ENCODE results near the gene TCP11L2. TPM values are rescaled to one million over a fixed set of nuclear protein-coding genes. Genes with fewer than 3 reads are reported as not detected.

Gene TCP11L2
- total and polyA plus RNA-seq, 4 donors = 2.5 to 98.1 (median 5.9) TPM

DNA sequence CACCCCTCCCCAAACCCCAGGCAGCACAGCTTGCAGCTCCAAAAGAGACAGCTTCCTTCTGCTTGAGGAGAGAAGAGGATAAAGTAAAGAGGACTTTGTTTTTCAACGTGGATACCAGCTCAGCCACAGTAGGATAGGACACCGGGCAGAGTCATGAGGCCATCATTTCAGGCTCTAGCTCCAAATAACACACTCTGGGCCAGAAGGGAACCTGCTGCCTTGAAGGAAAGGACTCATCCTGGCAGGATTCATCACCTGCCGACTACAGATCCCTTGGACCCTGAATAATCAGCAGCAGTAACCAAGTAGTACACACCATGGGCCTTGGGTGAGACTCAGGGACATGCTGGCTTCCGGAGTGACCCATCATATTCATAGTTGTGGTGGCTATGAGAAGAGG is 44.3 kb upstream of the TCP11L2 start:
- 87% methylated on average over 4 of the region's 4 CpGs for WGBS
- H3K9me3 ChIP-seq (ENCODE audit: control insufficient read depth in 4 of 4, low read length in 3 of 4) = no peaks in the 10 kb centered on the region
- H3K9ac ChIP-seq (ENCODE audit: low read depth in 1 of 2, low read length in 2 of 2) = no peak overlapping the region
- H3K4me1 ChIP-seq (ENCODE audit: control insufficient read depth in 4 of 4, insufficient read depth in 4 of 4, low read length in 3 of 4) = no peaks in the 10 kb centered on the region
- H3K27me3 ChIP-seq (ENCODE audit: control insufficient read depth in 4 of 4, insufficient read depth in 4 of 4, low read length in 3 of 4) = no peaks in the 10 kb centered on the region
- DNase-seq (ENCODE audit: low spot score) = peak; percentile 5
- no peaks in the 10 kb centered on the region for H3K36me3 ChIP-seq (ENCODE audit: control insufficient read depth in 4 of 4, insufficient read depth in 3 of 4, low read depth in 1 of 4, low read length in 3 of 4)
- TF ChIP-seq, protein P1, sequence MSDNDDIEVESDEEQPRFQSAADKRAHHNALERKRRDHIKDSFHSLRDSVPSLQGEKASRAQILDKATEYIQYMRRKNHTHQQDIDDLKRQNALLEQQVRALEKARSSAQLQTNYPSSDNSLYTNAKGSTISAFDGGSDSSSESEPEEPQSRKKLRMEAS (IDR thresholded peaks at IDR 0.05) = no peak
- TF ChIP-seq RAD21 (IDR thresholded peaks at IDR 0.05) (no peak), FOXA2 (IDR thresholded peaks at IDR 0.05) (no peak), HNF4G (IDR thresholded peaks at IDR 0.05) (no peak), TAF1 (conservative IDR thresholded peaks at IDR 0.05) (no peak), FOXA1 (IDR thresholded peaks at IDR 0.05) (no peak), GABPA (IDR thresholded peaks at IDR 0.05 in 1 of 2, conservative IDR thresholded peaks at IDR 0.05 in 1 of 2) (no peak)
- TF ChIP-seq, protein P2, sequence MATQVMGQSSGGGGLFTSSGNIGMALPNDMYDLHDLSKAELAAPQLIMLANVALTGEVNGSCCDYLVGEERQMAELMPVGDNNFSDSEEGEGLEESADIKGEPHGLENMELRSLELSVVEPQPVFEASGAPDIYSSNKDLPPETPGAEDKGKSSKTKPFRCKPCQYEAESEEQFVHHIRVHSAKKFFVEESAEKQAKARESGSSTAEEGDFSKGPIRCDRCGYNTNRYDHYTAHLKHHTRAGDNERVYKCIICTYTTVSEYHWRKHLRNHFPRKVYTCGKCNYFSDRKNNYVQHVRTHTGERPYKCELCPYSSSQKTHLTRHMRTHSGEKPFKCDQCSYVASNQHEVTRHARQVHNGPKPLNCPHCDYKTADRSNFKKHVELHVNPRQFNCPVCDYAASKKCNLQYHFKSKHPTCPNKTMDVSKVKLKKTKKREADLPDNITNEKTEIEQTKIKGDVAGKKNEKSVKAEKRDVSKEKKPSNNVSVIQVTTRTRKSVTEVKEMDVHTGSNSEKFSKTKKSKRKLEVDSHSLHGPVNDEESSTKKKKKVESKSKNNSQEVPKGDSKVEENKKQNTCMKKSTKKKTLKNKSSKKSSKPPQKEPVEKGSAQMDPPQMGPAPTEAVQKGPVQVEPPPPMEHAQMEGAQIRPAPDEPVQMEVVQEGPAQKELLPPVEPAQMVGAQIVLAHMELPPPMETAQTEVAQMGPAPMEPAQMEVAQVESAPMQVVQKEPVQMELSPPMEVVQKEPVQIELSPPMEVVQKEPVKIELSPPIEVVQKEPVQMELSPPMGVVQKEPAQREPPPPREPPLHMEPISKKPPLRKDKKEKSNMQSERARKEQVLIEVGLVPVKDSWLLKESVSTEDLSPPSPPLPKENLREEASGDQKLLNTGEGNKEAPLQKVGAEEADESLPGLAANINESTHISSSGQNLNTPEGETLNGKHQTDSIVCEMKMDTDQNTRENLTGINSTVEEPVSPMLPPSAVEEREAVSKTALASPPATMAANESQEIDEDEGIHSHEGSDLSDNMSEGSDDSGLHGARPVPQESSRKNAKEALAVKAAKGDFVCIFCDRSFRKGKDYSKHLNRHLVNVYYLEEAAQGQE (IDR thresholded peaks at IDR 0.05) = no peak
- H3K27ac ChIP-seq (ENCODE audit: low read depth in 1 of 2, low read length in 2 of 2) = no peak overlapping the region
- H3K4me3 ChIP-seq (ENCODE audit: low read depth in 1 of 3, low read length in 3 of 3) = no peak overlapping the region

DNA sequence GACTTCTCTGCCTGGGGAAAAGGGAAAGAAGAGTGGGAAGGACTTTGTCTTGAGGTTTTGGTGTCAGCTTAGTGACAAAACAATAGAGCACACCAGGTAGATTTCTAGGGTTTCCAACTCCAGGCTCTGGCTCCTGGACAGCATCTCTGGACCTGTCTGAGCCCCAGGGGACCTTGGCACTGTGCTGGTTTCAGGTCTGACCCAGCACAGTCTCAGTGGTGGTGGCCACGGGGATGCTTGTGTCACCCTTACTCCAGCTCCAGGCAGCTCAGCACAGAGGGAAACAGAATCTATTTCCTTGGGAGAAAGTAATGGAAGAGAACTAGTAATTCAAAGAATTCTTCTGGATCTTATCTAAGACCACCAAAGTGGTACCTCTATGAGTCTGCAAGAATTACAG is 43.6 kb upstream of the TCP11L2 start:
- WGBS = 91% methylated on average over 1 of the region's 1 CpG

DNA sequence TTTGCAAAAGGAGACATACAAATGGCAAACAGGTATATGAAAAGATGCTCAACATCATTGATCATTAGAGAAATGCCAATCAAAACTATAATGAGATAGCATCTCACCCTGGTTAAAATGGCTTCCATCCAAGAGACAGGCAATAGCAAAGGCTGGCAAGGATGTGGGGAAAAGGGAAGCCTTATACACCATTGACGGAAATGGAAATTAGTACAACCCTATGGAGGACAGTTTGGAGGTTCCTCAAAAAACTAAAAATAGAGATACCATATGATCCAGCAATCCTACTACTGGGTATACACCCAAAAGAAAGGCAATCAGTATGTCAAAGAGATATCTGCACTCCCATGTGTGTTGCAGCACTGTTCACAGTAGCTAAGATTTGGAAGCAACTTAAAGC is 37.4 kb upstream of the TCP11L2 start:
- no peaks in the 10 kb centered on the region for H3K27me3 ChIP-seq (ENCODE audit: control insufficient read depth in 4 of 4, insufficient read depth in 4 of 4, low read length in 3 of 4)
- H3K9me3 ChIP-seq (ENCODE audit: control insufficient read depth in 4 of 4, low read length in 3 of 4) = no peaks in the 10 kb centered on the region
- no peak overlapping the region for H3K9ac ChIP-seq (ENCODE audit: low read depth in 1 of 2, low read length in 2 of 2)
- H3K4me1 ChIP-seq (ENCODE audit: control insufficient read depth in 4 of 4, insufficient read depth in 4 of 4, low read length in 3 of 4) = no peaks in the 10 kb centered on the region
- WGBS = 87% methylated on average over 1 of the region's 1 CpG
- no peaks in the 10 kb centered on the region for H3K36me3 ChIP-seq (ENCODE audit: control insufficient read depth in 4 of 4, insufficient read depth in 3 of 4, low read depth in 1 of 4, low read length in 3 of 4)
- DNase-seq (ENCODE audit: low spot score) = no peak
- H3K4me3 ChIP-seq (ENCODE audit: low read depth in 1 of 3, low read length in 3 of 3) = no peak overlapping the region
- no peak overlapping the region for H3K27ac ChIP-seq (ENCODE audit: low read depth in 1 of 2, low read length in 2 of 2)
- TF ChIP-seq NR2F2 (IDR thresholded peaks at IDR 0.05) = no peak
- TF ChIP-seq, protein P3, sequence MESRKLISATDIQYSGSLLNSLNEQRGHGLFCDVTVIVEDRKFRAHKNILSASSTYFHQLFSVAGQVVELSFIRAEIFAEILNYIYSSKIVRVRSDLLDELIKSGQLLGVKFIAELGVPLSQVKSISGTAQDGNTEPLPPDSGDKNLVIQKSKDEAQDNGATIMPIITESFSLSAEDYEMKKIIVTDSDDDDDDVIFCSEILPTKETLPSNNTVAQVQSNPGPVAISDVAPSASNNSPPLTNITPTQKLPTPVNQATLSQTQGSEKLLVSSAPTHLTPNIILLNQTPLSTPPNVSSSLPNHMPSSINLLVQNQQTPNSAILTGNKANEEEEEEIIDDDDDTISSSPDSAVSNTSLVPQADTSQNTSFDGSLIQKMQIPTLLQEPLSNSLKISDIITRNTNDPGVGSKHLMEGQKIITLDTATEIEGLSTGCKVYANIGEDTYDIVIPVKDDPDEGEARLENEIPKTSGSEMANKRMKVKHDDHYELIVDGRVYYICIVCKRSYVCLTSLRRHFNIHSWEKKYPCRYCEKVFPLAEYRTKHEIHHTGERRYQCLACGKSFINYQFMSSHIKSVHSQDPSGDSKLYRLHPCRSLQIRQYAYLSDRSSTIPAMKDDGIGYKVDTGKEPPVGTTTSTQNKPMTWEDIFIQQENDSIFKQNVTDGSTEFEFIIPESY (IDR thresholded peaks at IDR 0.05) = no peak
- TF ChIP-seq JUND (IDR thresholded peaks at IDR 0.05) = no peak
- TF ChIP-seq, protein P1 (IDR thresholded peaks at IDR 0.05) = no peak
- TF ChIP-seq RXRA (IDR thresholded peaks at IDR 0.05) = no peak
- TF ChIP-seq GABPA (IDR thresholded peaks at IDR 0.05 in 1 of 2, conservative IDR thresholded peaks at IDR 0.05 in 1 of 2) = no peak
- no peak for TF ChIP-seq YY1 (IDR thresholded peaks at IDR 0.05)
- TF ChIP-seq FOXA2 (IDR thresholded peaks at IDR 0.05) = no peak
- TF ChIP-seq, protein P4, sequence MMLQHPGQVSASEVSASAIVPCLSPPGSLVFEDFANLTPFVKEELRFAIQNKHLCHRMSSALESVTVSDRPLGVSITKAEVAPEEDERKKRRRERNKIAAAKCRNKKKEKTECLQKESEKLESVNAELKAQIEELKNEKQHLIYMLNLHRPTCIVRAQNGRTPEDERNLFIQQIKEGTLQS (IDR thresholded peaks at IDR 0.05) = no peak
- TF ChIP-seq FOXA1 (IDR thresholded peaks at IDR 0.05) = no peak
- no peak for TF ChIP-seq SP1 (IDR thresholded peaks at IDR 0.05)
- no peak for TF ChIP-seq EGR1 (IDR thresholded peaks at IDR 0.05; ENCODE audit: low read depth in 2 of 2)
- TF ChIP-seq, protein P2 (IDR thresholded peaks at IDR 0.05) = no peak
- TF ChIP-seq, protein P5, sequence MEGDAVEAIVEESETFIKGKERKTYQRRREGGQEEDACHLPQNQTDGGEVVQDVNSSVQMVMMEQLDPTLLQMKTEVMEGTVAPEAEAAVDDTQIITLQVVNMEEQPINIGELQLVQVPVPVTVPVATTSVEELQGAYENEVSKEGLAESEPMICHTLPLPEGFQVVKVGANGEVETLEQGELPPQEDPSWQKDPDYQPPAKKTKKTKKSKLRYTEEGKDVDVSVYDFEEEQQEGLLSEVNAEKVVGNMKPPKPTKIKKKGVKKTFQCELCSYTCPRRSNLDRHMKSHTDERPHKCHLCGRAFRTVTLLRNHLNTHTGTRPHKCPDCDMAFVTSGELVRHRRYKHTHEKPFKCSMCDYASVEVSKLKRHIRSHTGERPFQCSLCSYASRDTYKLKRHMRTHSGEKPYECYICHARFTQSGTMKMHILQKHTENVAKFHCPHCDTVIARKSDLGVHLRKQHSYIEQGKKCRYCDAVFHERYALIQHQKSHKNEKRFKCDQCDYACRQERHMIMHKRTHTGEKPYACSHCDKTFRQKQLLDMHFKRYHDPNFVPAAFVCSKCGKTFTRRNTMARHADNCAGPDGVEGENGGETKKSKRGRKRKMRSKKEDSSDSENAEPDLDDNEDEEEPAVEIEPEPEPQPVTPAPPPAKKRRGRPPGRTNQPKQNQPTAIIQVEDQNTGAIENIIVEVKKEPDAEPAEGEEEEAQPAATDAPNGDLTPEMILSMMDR (IDR thresholded peaks at IDR 0.05; ENCODE audit: low read depth, low read length, missing input control) = no peak

More for the DNA sequence above, 43.6 kb upstream of the TCP11L2 start:
- no peak for TF ChIP-seq SP1 (IDR thresholded peaks at IDR 0.05)
- Histone ChIP-seq H3K9ac (ENCODE audit: low read depth in 1 of 2, low read length in 2 of 2) (no peak overlapping the region), H3K4me3 (ENCODE audit: low read depth in 1 of 3, low read length in 3 of 3) (no peak overlapping the region), H3K27ac (ENCODE audit: low read depth in 1 of 2, low read length in 2 of 2) (no peak overlapping the region), H3K4me1 (ENCODE audit: control insufficient read depth in 4 of 4, insufficient read depth in 4 of 4, low read length in 3 of 4) (no peaks in the 10 kb centered on the region), H3K27me3 (ENCODE audit: control insufficient read depth in 4 of 4, insufficient read depth in 4 of 4, low read length in 3 of 4) (no peaks in the 10 kb centered on the region), H3K9me3 (ENCODE audit: control insufficient read depth in 4 of 4, low read length in 3 of 4) (no peaks in the 10 kb centered on the region), H3K36me3 (ENCODE audit: control insufficient read depth in 4 of 4, insufficient read depth in 3 of 4, low read depth in 1 of 4, low read length in 3 of 4) (no peaks in the 10 kb centered on the region)
- no peak for DNase-seq (ENCODE audit: low spot score)

All from liver (tissue), 9 donors.